OCI-LY1 (cell line): ENCODE results near the gene TOGARAM2.

Source experiments
- EZH2 ChIP-seq: fragments of 200-600 bp; sonication (generic), shearing (Covaris generic); IDR thresholded peaks from 2 replicates; pipeline ENCODE4 v1.8.0; 2017; ENCODE audit warnings: borderline replicate concordance, mixed run types, mild to moderate bottlenecking, antibody characterized with exemption, low read length, moderate library complexity, mixed read lengths
- TF ChIP-seq, protein P1 (sequence below): fragments of 200-600 bp; sonication (generic), shearing (Covaris generic); IDR thresholded peaks from 2 replicates; pipeline ENCODE4 v1.5.1; 2017; ENCODE audit warnings: mild to moderate bottlenecking, antibody characterized with exemption, low read length, moderate library complexity, mixed read lengths

DNA sequence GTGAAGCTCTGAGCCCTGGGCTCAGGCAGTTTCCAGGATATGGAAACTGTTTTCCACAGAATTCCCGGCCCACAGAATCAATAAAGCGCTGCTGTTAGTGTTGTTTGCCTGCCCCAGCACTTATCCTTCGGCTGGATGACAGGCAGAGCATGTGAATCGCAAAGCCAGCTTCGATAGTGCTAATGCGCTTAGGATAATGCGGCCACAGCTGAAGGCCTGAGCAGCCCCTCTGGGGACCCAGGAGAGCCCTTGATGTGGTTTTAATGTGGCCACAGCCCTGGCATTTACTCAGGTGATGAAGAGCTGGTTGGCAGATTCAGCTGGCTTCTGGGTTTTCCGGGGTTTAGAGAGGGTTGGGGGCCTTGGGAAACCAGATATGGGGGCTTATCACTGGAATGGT lies 69.5 kb downstream of the TOGARAM2 start:
- TF ChIP-seq, protein P1, sequence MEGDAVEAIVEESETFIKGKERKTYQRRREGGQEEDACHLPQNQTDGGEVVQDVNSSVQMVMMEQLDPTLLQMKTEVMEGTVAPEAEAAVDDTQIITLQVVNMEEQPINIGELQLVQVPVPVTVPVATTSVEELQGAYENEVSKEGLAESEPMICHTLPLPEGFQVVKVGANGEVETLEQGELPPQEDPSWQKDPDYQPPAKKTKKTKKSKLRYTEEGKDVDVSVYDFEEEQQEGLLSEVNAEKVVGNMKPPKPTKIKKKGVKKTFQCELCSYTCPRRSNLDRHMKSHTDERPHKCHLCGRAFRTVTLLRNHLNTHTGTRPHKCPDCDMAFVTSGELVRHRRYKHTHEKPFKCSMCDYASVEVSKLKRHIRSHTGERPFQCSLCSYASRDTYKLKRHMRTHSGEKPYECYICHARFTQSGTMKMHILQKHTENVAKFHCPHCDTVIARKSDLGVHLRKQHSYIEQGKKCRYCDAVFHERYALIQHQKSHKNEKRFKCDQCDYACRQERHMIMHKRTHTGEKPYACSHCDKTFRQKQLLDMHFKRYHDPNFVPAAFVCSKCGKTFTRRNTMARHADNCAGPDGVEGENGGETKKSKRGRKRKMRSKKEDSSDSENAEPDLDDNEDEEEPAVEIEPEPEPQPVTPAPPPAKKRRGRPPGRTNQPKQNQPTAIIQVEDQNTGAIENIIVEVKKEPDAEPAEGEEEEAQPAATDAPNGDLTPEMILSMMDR = no peak
- TF ChIP-seq EZH2 = no peak
